GM19463 (cell line): Measurements from ENCODE around the gene PPP1R12B.
A peak's percentile ranks its signal among the peaks of the same experiment; 100 is the strongest.
"Not testable (repeated sequence)": the region's sequence is repeated elsewhere in the genome, so short reads cannot be mapped to it uniquely, and the experiment has no call there.

Experiments used
- ATAC-seq: cut with Tn5 transposase; IDR thresholded peaks from one replicate; pipeline ENCODE4 v1.9.1; 2021; ENCODE audit warnings: mild to moderate bottlenecking, moderate library complexity; ENCODE audit not compliant: unreplicated experiment

PPP1R12B gene

GRCh38 chr1:202599669-202600431 lies 251.4 kb downstream of the PPP1R12B start:
- ATAC-seq, result peak; percentile 66

DNA sequence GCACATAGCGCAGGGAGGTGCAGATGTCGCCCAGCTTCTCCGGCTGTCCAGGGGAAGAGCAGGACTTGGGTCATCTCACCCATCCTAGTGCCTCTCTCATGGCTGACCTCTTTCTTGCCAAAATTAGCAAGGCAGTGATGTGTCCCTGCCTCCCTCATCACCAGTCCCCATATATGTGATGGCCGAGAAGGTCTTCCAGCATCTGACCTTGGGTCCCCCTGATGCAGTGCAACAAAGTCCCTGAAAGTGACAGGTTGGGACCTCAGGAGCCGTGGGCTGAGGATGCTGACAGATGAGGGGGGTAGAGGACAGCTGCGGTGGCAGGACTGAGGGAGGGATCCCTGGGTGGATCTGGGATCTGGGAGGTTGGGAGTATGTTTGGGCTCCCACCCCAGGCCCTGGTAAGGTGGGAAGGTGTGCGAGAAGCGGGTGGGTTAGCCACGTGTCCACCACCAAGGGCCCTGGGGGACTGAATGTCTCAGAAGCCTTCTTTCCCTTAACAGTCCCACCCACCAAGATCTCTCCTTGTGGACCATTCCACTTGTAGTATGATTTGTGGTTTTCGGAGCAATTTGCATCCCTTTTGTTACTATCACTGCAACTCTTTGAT lies 252.0 kb downstream of the PPP1R12B start:
- no peak for ATAC-seq

DNA sequence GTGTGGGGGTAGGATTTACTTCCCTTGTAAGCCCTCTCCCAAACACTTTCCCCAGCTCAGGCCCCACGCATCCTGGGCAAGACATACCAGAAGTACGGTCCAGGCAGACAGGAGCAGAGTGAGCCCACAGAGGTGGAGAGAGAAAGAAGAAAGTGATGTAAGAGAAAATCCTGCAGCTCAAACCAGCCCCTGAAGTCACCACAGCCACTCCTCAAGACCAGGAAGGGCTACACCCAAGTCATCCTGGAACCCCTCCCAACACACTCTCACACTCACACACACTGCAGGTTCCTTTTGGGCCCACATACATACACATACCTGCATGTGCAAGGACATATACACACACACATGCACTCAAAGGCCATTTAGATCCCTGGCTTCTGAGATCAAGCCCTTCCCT lies 254.9 kb downstream of the PPP1R12B start:
- no peak for ATAC-seq

DNA sequence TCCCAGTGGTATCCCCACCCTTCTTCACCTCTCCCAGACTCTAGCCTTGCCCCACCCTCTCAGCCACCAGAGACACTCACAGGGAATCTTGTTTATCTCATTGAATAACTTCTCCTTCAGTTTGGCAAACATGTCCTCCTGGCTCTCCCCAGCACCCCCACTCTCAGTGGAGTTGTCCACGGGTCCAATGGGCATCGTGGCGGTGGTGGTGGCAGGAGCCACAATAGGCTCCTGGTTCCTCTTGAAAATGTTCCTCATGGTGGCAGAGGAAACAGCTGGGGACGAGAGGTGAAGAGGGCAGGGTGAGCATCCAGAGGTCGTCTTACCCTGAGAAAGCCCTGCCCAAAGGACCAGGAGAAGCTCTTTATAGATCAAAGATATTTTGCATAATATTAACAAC lies 257.0 kb downstream of the PPP1R12B start:
- no peak for ATAC-seq

DNA sequence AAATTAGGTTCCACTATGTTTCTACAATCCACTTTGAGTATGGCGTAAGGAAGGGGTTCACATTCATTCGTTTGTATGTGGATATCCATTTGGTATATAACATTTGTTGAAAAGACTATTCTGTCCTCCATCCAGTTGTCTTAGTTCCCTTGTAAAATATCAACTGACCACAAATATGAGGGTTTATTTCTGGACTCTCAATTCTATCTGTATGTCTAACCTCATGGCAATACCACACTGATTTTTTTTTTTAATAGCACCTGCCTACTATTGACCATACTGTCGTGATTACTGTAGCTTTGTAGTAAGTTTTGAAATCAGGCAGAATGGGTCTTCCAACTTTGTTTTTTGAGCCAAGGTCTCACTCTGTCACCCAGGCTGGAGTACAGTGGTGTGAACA lies 263.5 kb downstream of the PPP1R12B start:
- not testable (repeated sequence) for ATAC-seq

- ATAC-seq, result no peak
Observed at GRCh38 chr1:202613571-202613970, 265.1 kb downstream of the PPP1R12B start.

DNA sequence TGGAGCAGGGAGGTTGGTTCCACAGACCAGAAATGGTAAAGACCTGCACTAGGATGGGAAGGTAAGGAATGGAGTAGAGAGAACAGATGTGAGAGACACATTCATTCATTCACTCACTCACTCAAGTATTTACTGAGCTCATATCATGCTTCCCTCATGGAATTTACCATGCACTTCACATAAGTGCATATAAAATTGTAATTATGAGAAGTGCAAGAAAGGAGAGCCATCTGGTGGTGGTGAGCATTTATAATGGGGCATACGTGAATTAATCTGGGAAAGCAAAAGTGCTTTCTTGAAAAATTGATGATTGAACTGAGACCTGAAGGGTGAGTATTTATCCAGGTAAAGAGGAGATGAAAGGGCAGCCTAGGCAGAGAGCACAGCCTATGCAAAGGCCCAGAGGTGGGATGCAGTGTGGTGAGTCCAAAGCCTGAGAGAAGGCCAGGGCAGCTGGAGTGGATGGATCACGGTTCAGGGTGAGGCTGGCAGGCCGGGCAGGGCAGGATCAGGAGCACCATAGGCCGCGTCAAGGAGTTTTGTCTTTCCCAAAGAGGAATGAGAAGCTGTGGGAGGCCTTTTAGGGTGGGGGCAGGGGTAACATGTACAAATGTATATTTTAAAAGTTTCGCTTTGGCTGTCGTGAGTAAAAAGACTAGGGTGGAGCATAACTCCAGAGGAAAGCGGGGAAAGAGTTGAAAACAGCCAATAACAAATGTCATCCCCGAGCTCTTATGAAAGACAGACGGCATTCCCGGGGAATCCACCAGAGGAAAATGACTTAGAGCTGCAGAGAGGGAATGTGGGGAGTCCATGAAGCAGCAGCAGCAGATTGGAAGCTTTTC lies 266.1 kb downstream of the PPP1R12B start:
- not testable (repeated sequence) for ATAC-seq

DNA sequence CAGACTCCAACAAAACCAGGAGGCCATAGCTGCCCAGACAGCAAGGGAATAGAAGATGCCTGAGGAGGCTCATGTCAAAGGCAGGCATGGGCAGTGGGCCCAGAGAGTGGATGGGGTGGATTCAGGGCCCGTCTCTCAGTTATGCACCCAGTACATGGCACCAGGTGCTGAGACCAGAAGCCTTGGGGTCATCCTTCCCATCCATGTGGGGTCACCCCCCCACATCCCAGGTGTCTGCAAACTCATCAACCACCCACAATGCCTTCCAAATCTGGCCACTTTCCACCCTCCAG lies 266.7 kb downstream of the PPP1R12B start:
- ATAC-seq, result not testable (repeated sequence)

DNA sequence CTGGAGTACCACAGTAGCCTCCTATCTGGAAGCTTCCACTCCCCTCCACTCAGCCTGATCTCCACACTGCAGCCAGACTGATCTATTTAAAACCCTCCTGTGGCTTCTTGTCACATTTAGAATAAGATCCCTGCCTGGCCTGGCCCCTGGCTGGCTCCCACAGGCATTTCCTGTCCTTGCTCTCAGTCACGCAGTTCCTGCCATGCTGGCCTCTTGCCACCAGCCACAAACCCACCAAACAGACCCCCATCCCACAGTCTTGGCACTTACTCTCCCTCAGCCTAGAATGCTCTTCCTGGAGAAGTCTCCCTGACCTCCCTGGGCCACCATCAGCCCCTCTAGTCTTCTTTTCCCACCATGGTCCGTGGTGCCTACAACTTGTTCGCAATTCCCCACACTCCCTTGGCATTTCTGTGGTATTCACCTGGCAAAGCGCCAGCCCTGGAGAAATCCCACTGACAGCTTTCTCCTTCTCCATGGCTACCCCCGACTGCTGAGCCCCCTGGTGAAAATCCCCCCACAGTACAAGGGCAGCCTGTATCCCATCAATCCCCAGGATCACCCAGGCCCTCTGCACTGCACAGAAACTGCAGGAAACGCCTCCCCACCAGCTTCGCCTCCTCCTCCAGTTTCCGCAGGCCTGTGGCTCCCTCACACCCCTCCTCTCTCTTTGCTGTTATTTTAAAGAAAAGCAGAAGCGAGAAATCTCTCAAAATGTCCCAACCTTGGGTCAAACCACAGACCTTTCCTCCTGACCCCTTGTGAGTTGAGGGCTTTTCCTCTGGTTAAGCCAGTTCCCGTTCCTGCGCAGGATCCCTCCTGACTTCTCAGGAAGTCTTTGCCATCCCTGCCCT lies 267.2 kb downstream of the PPP1R12B start:
- peak; percentile 75 for ATAC-seq

GRCh38 chr1:202616355-202616915 lies 267.9 kb downstream of the PPP1R12B start:
- ATAC-seq, result peak; percentile 17

GRCh38 chr1:202619012-202619411 lies 270.5 kb downstream of the PPP1R12B start:
- ATAC-seq, result not testable (repeated sequence)

DNA sequence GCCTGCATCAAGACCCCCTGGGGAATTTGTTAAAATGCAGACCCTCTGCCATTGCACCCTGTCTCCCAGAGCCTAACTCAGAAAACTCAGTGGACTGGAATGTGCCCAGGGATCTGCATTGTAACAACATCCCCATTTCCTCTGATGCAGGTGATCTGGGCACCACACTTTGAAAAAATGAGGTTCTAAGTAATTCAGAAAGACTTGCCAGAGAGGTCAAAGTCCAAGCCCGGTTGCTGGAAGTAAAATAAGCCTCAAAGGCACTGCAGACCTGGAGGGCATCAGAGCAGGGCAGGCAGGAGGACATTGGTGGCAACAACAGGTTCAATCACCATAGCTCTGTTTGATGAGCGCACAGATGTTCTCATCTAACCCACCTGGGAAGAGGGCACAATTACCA lies 271.0 kb downstream of the PPP1R12B start:
- no peak for ATAC-seq

- not testable (repeated sequence) for ATAC-seq
Observed at GRCh38 chr1:202620036-202620435, 271.5 kb downstream of the PPP1R12B start.

GRCh38 chr1:202621446-202621845 lies 272.9 kb downstream of the PPP1R12B start:
- ATAC-seq, result no peak

DNA sequence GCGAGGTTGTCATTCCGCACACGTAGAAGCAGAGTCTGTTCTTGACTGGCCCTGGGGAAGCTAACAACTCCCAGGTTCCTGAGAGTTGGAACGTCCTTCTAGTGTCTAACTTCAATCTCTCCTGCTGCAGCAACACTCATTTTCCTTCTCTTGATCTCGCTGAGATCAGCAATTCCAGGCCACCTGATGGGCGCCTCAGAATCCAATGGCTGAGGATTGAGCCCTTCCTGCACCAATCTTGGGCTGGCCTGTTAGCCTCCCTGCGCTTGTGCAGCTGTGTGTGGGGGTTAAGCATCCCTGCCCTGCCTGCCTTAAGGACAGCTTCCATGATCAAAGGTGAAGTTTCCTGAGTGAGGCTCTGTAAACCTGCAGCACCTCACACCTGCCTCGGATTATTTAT lies 273.9 kb downstream of the PPP1R12B start:
- no peak for ATAC-seq

GRCh38 chr1:202623075-202623474 lies 274.6 kb downstream of the PPP1R12B start:
- ATAC-seq, result no peak

DNA sequence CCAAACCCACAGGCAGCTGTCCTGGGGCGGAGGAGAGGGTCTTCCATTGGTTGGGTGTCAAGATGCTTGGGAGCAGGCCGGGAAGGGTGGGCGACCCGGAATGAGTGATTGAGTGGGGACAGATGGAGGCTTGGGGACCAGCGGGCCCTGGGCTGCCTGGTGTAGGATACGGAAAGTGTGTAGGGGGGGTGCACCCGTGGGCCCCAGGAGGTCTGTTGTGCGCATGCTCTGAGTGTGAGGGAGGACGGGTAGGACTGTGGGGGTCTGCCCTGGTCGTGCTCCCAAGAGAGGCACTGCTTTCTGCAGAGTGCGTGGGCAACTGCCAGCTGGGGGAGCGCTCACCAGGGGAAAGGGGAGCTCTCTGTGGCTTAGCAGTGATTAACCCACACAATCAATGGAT lies 275.0 kb downstream of the PPP1R12B start:
- not testable (repeated sequence) for ATAC-seq

- ATAC-seq, result no peak
Observed at GRCh38 chr1:202624088-202624780, 275.7 kb downstream of the PPP1R12B start.

- ATAC-seq, result no peak
Observed at GRCh38 chr1:202624781-202625108, 276.2 kb downstream of the PPP1R12B start.
